Ishikawa (cell line): Measurements from ENCODE around the gene DMWD.

Experiments
- CEBPB ChIP-seq: IDR thresholded peaks from 2 replicates; pipeline ENCODE4 v1.6.1; 2012
- CREB1 ChIP-seq: IDR thresholded peaks from 2 replicates; pipeline ENCODE4 v1.6.1; 2012; ENCODE audit warnings: low read depth
- EGR1 ChIP-seq: IDR thresholded peaks from 2 replicates; pipeline ENCODE4 v1.6.1; 2012
- EP300 ChIP-seq: IDR thresholded peaks from 2 replicates; pipeline ENCODE4 v1.6.1; 2012; ENCODE audit warnings: borderline replicate concordance
- FOXM1 ChIP-seq: IDR thresholded peaks from 2 replicates; pipeline ENCODE4 v1.6.1; 2012; ENCODE audit warnings: low read depth, borderline replicate concordance
- NFIC ChIP-seq: IDR thresholded peaks from 2 replicates; pipeline ENCODE4 v1.6.1; 2012
- RAD21 ChIP-seq: IDR thresholded peaks from 2 replicates; pipeline ENCODE4 v1.6.1; 2012; ENCODE audit warnings: low read depth
- TAF1 ChIP-seq: IDR thresholded peaks from 2 replicates; pipeline ENCODE4 v1.6.1; 2012; ENCODE audit warnings: low read depth, mild to moderate bottlenecking
- TCF12 ChIP-seq: IDR thresholded peaks from 2 replicates; pipeline ENCODE4 v1.6.1; 2012; ENCODE audit warnings: low read depth
- TEAD4 ChIP-seq: IDR thresholded peaks from 2 replicates; pipeline ENCODE4 v1.6.1; 2012
- YY1 ChIP-seq: IDR thresholded peaks from 2 replicates; pipeline ENCODE4 v1.6.1; 2012; ENCODE audit warnings: low read depth
- ZBTB7A ChIP-seq: IDR thresholded peaks from 2 replicates; pipeline ENCODE4 v1.6.1; 2012; ENCODE audit warnings: low read depth
- TF ChIP-seq, protein P1 (sequence below): IDR thresholded peaks from 2 replicates; pipeline ENCODE4 v1.6.1; 2012; ENCODE audit warnings: low read depth, mild to moderate bottlenecking
- TF ChIP-seq, protein P2 (sequence below): IDR thresholded peaks from 2 replicates; pipeline ENCODE4 v1.6.1; 2012
- TF ChIP-seq, protein P3 (sequence below): IDR thresholded peaks from 2 replicates; pipeline ENCODE4 v1.6.1; 2012

The DMWD gene, protein sequence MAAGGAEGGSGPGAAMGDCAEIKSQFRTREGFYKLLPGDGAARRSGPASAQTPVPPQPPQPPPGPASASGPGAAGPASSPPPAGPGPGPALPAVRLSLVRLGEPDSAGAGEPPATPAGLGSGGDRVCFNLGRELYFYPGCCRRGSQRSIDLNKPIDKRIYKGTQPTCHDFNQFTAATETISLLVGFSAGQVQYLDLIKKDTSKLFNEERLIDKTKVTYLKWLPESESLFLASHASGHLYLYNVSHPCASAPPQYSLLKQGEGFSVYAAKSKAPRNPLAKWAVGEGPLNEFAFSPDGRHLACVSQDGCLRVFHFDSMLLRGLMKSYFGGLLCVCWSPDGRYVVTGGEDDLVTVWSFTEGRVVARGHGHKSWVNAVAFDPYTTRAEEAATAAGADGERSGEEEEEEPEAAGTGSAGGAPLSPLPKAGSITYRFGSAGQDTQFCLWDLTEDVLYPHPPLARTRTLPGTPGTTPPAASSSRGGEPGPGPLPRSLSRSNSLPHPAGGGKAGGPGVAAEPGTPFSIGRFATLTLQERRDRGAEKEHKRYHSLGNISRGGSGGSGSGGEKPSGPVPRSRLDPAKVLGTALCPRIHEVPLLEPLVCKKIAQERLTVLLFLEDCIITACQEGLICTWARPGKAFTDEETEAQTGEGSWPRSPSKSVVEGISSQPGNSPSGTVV

DNA sequence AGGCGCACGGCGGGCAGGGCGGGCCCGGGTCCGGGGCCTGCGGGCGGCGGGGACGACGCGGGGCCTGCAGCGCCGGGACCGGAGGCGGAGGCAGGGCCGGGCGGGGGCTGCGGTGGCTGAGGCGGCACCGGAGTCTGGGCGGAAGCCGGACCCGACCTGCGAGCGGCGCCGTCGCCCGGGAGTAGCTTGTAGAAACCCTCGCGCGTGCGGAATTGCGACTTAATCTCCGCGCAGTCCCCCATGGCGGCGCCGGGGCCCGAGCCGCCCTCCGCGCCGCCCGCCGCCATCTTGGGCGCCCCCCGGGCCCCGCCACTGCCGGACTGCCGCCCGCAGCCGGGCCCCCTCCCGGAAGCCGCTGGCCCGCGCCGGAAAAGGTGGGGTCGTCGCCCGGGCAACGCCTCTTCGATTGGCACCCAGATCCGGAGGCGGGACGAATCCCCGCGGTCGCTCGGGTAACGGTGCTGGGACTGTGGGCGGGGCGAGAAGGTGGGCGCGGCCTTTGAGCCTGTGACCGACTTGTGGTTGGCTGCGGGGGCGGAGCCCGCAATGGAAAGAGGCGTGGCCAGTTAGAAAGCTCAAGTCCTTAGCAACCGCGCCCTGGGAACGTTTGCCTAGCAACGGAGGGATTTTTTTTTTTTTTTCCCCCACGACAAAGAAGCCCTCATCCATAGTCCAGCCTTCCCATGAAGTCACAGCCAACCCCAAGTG is at the start of gene DMWD:
Gene DMWD (minus strand): TSS at position 376 of the 708 bp plus-strand sequence. CDS start 89 bp downstream, at position 287.
- TF ChIP-seq EGR1 = peak; percentile 84
- TF ChIP-seq FOXM1 = peak; percentile 45; the same call in 1 of the 2 replicates
- TF ChIP-seq ZBTB7A = 0 out of 2 replicates have a peak, but pooled peaks have one; percentile 62
- TF ChIP-seq YY1 = peak; percentile 89
- TF ChIP-seq TAF1 = peak; percentile 75
- TF ChIP-seq, protein P1, sequence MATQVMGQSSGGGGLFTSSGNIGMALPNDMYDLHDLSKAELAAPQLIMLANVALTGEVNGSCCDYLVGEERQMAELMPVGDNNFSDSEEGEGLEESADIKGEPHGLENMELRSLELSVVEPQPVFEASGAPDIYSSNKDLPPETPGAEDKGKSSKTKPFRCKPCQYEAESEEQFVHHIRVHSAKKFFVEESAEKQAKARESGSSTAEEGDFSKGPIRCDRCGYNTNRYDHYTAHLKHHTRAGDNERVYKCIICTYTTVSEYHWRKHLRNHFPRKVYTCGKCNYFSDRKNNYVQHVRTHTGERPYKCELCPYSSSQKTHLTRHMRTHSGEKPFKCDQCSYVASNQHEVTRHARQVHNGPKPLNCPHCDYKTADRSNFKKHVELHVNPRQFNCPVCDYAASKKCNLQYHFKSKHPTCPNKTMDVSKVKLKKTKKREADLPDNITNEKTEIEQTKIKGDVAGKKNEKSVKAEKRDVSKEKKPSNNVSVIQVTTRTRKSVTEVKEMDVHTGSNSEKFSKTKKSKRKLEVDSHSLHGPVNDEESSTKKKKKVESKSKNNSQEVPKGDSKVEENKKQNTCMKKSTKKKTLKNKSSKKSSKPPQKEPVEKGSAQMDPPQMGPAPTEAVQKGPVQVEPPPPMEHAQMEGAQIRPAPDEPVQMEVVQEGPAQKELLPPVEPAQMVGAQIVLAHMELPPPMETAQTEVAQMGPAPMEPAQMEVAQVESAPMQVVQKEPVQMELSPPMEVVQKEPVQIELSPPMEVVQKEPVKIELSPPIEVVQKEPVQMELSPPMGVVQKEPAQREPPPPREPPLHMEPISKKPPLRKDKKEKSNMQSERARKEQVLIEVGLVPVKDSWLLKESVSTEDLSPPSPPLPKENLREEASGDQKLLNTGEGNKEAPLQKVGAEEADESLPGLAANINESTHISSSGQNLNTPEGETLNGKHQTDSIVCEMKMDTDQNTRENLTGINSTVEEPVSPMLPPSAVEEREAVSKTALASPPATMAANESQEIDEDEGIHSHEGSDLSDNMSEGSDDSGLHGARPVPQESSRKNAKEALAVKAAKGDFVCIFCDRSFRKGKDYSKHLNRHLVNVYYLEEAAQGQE = no peak

DNA sequence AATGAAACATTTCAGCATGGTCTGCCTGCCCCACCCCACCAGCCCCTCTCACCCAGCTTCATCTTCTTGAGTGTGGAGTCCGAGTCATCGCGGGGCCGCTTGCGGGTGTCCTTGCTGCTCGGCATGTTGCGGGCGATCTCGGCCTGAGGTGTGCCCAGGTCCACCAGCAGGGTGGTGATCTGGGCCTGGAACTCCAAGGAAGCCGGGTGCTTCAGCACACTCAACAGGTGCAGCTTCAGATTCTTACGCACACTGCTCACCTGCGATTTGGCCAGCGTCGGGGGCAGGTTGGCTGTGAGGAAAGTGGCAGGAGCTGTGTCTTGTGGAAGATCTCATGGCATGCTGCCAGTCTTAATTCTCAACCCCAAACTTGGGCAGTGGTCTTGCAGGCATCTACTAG is 49.6 kb upstream of the DMWD start:
- no peak for TF ChIP-seq TEAD4
- no peak for TF ChIP-seq YY1
- TF ChIP-seq, protein P2, sequence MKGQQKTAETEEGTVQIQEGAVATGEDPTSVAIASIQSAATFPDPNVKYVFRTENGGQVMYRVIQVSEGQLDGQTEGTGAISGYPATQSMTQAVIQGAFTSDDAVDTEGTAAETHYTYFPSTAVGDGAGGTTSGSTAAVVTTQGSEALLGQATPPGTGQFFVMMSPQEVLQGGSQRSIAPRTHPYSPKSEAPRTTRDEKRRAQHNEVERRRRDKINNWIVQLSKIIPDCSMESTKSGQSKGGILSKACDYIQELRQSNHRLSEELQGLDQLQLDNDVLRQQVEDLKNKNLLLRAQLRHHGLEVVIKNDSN = no peak
- TF ChIP-seq NFIC = no peak
- TF ChIP-seq EP300 = no peak
- no peak for TF ChIP-seq RAD21
- TF ChIP-seq, protein P3, sequence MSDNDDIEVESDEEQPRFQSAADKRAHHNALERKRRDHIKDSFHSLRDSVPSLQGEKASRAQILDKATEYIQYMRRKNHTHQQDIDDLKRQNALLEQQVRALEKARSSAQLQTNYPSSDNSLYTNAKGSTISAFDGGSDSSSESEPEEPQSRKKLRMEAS = no peak
- TF ChIP-seq CREB1 = no peak
- no peak for TF ChIP-seq CEBPB
- TF ChIP-seq TCF12 = no peak
- TF ChIP-seq FOXM1 = no peak

DNA sequence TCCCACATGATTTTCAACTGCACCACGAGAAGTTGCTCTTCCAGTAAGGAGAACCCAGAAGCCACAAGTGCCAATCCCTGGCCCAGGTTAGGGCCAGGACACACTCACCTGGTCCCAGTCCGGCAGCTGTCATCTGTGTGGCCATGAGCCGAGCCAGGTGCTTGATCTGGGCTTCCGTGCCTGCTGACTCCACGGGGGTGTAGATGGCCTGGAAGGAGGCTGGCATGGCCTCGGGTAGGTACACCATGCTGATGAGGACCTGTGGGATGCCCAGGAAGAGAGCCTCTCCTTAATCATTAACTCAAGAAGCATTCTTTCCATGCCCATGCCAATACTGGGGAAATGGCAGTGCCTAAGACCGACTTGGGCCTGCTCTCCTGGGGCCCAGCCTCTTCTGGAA is 42.3 kb upstream of the DMWD start:
- no peak for TF ChIP-seq TEAD4
- no peak for TF ChIP-seq RAD21
- no peak for TF ChIP-seq NFIC
- no peak for TF ChIP-seq CREB1
- no peak for TF ChIP-seq TAF1
- TF ChIP-seq TCF12 = no peak
- TF ChIP-seq ZBTB7A = no peak
- TF ChIP-seq, protein P2 = no peak
- TF ChIP-seq, protein P3 = no peak
- no peak for TF ChIP-seq EGR1
- TF ChIP-seq FOXM1 = no peak
- TF ChIP-seq, protein P1 = no peak
- no peak for TF ChIP-seq CEBPB

DNA sequence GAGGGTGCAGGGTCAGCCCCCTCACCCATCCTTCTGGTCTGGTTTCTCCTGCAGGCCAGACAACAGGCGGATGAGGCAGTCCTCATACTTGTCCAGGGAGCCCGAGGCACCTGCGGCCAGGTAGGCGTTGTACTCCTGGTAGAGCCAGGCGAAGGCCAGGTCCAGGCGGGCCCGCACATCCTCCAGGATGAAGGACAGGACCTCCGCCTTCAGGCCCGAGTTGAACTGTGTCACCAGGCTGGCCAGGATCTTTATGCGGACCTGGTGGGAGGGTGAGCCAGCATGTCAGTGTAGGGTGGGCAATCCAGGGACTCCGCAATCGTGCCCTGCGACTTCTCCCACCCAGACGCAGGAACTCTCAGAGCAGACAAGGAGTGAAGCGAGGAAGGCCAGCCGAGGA is 36.3 kb upstream of the DMWD start:
- TF ChIP-seq EGR1 (no peak), ZBTB7A (no peak), RAD21 (no peak), NFIC (no peak)
- TF ChIP-seq, protein P3 = no peak

DNA sequence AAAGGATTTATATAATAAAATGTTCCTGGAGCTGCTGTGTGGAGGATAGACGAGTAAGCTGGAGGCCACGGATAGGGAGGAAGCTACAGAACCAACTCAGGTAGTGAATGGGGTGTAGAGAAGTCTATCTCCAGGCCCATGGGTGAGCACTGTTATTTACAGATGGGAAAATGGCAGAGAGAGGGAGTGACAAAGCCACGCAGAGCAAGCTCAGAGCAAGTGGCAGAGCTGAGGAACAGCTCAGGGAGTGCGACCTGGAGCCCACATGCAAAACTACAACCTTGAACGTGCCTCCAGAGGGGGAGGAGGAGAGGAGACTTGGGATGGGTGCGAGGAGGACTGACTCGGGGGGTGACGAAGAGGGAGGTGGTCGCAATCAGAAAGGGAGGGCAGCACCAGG is 35.9 kb upstream of the DMWD start:
- TF ChIP-seq ZBTB7A = no peak
- no peak for TF ChIP-seq RAD21
- no peak for TF ChIP-seq YY1
- TF ChIP-seq, protein P3 = no peak
- TF ChIP-seq FOXM1 = no peak
- no peak for TF ChIP-seq EP300
- no peak for TF ChIP-seq TCF12
- no peak for TF ChIP-seq TAF1
